Fibroblast of pulmonary artery (primary cell): Measurements from ENCODE around the gene MAGI1.
A peak's percentile ranks its signal among the peaks of the same experiment; 100 is the strongest.

Experiments
- DNase-seq: peaks from one replicate; pipeline ENCODE4 v3.0.0-alpha.2; 2010; ENCODE audit warnings: low read depth
- H3K4me3 ChIP-seq: replicated peaks from 2 replicates; pipeline ENCODE4 v1.5.1; 2011; ENCODE audit warnings: low read depth, mild to moderate bottlenecking, control low read depth, low read length, moderate library complexity
- CTCF ChIP-seq: IDR thresholded peaks from 2 replicates; pipeline ENCODE4 v1.5.1; 2011; ENCODE audit warnings: mild to moderate bottlenecking, control low read depth, low read length, inconsistent platforms; ENCODE audit errors: missing control alignments

MAGI1 gene

DNA sequence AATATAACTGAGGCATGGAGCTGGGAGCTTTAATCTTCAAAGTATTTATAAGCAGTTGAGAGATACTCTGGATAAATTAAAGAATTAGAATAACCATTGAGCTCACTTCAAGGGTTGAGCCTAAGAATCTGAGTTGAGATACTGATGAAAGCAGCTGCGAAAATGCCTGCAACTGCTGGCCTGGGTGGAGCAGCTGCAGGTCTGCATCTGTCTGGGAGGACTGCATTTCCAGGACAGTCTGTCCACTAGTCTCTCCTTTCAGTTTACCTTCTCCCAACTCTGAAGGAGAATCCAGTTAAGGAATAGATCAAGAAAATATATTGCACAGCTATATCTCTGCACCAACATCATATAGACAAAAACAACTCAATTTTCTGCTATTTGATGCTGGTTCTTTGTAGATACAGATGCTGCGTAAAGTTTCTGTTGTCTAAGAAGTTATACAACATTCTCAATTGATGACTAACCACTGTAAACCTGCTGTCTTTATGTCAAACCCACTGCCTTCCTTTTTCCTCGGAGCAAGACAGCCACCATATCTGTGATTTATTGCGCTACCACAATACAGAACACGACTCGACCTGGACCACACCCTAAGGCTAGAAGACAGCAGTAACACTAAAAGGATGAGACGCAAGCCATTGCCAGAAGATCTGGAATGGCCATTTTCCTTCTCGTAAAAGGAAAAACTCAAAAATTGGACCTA is 245.1 kb downstream of the MAGI1 start:
- H3K4me3 ChIP-seq = no peak overlapping the region
- TF ChIP-seq CTCF = no peak
- no peak for DNase-seq

DNA sequence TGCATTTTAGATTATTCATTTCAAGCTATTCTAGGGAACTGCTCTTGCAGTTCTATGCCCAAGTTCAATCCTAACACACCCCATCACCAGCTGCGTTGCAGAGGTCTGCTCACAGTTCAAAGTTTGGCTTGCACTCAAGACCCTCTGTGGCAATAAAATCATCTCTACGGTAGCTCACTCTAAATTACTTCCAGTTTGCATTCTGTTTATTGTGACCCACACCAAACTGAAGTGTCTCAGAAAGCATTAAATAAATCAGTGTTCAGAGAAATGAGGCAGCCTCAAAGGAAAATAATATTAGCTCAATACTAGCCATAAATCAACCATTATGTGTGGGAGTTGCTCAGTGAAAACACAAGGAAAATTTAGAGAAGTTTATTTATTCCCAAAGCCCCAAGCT is 250.3 kb downstream of the MAGI1 start:
- no peak for TF ChIP-seq CTCF
- no peak overlapping the region for H3K4me3 ChIP-seq
- no peak for DNase-seq

- no peak for TF ChIP-seq CTCF
- no peak for DNase-seq
- no peak overlapping the region for H3K4me3 ChIP-seq
Observed at GRCh38 chr3:65787827-65788226, 250.9 kb downstream of the MAGI1 start.

- no peak overlapping the region for H3K4me3 ChIP-seq
- no peak for TF ChIP-seq CTCF
- no peak for DNase-seq
Observed at GRCh38 chr3:65787340-65787739, 251.4 kb downstream of the MAGI1 start.

DNA sequence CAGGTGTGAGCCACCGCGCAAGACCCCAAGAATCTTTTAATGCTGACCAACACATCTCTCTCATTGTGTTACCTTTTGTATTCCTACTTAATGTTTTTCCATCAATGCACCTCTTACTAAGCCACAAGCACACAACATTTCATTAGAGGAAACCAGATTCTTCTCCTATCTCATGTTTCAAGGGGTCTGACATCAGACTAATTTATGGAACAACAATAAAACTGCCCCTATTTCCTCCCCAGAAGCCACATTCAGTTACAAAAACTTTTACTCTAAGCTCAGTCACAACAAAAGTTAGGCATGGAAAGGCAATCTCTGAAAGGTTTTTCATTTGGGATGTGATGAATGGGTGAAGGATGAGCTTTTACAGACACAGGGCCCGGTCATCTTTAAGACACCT is 251.8 kb downstream of the MAGI1 start:
- no peak for DNase-seq
- TF ChIP-seq CTCF = no peak

GRCh38 chr3:65785065-65785645 is 253.6 kb downstream of the MAGI1 start:
- no peak overlapping the region for H3K4me3 ChIP-seq
- DNase-seq = peak; percentile 84
- TF ChIP-seq CTCF = peak; percentile 66

More for the DNA sequence above, 251.8 kb downstream of the MAGI1 start:
- no peak overlapping the region for H3K4me3 ChIP-seq

GRCh38 chr3:65783117-65783516 is 255.6 kb downstream of the MAGI1 start:
- H3K4me3 ChIP-seq = no peak overlapping the region
- TF ChIP-seq CTCF = no peak
- DNase-seq = no peak
